K562 (cell line): ENCODE data around the gene TNFRSF18. TPM values are rescaled to one million over a fixed set of nuclear protein-coding genes. Genes with fewer than 3 reads are reported as not detected.

Source experiments
- ATAC-seq: fragments of 200-7000 bp; cut with Tn5 transposase; 3 replicates; pipeline ENCODE4 v1.9.1; 2020; ENCODE audit warnings: moderate library complexity
- BruUV-seq: library from RNA; stranded (reverse); fragments of 400-500 nt; replicated peaks from 2 replicates; lab custom pipeline; 2021; lab: Mats Ljungman, UMichigan
- CTCF ChIA-PET: fragments of 300-600 bp; formaldehyde crosslinking; extraction: SDS; loops from one replicate; lab custom pipeline; 2021; ENCODE audit warnings: low intra/inter-chr PET ratio; lab: Yijun Ruan, JAX
- POLR2A ChIA-PET: fragments of 300-600, 350-650 bp; sonication (Branson Sonifier 250); formaldehyde crosslinking; extraction: SDS; loops from one replicate; lab custom pipeline; 2021; ENCODE audit warnings: antibody characterized with exemption, inconsistent platforms; lab: Yijun Ruan, JAX
- DNase-seq, 4 experiments: peaks; one replicate each; pipeline versions ENCODE4 v3.0.0 to v3.0.0-alpha.2; 2011 to 2018; ENCODE audit warnings: low spot score in 3 of 4, mixed read lengths in 3 of 4; ENCODE audit errors: extremely low read depth in 1 of 4
- FAIRE-seq: peaks from 2 replicates; lab custom pipeline; 2011; peaks lifted over from hg19 to GRCh38; lab: Jason Lieb, UNC
- H2AFZ ChIP-seq: 2 replicates; pipeline ENCODE4 v1.6.0; 2011; ENCODE audit warnings: low read depth, low read length, control low read depth, inconsistent platforms
- H3K27ac ChIP-seq: fragments of 200-600 bp; 3 replicates; pipeline ENCODE4 v1.8.0; 2011; ENCODE audit warnings: low read depth, mild to moderate bottlenecking, control low read depth, inconsistent platforms, low read length, moderate library complexity, mixed read lengths; ENCODE audit errors: extremely low read depth
- H3K27me3 ChIP-seq, 2 experiments: fragments of 300-600 bp in 1 of 2; 2 replicates in 1 of 2; 3 replicates in 1 of 2; pipeline versions ENCODE4 v1.6.0 to v1.8.0; 2011; ENCODE audit warnings: inconsistent platforms in 2 of 2, low read length in 2 of 2, mild to moderate bottlenecking in 1 of 2, mixed read lengths in 1 of 2, moderate library complexity in 1 of 2; ENCODE audit not compliant: control insufficient read depth in 2 of 2, insufficient read depth in 2 of 2
- H3K36me3 ChIP-seq: fragments of 300-600 bp; 3 replicates; pipeline ENCODE4 v1.8.0; 2011; ENCODE audit warnings: mild to moderate bottlenecking, low read length, inconsistent platforms; ENCODE audit not compliant: control insufficient read depth, insufficient read depth
- H3K4me1 ChIP-seq, 2 experiments: fragments of 200-600 bp in 1 of 2; replicated peaks in 1 of 2; 2 replicates in 1 of 2; 3 replicates in 1 of 2; pipeline versions ENCODE4 v1.5.1 to v1.8.0; 2011; ENCODE audit warnings: inconsistent platforms in 2 of 2, low read length in 2 of 2, mild to moderate bottlenecking in 1 of 2, mixed read lengths in 1 of 2, moderate library complexity in 1 of 2; ENCODE audit not compliant: control insufficient read depth in 2 of 2, insufficient read depth in 2 of 2
- H3K4me2 ChIP-seq: 2 replicates; pipeline ENCODE4 v1.6.1; 2011; ENCODE audit warnings: low read length, control low read depth, inconsistent platforms, mixed read lengths; ENCODE audit not compliant: insufficient read depth
- H3K4me3 ChIP-seq: fragments of 200-600 bp; sonication (generic), shearing (Covaris generic); 2 replicates; pipeline ENCODE4 v1.5.1; 2016; ENCODE audit warnings: control low read depth, inconsistent platforms
- H3K79me2 ChIP-seq: fragments of 200-600 bp; 3 replicates; pipeline ENCODE4 v1.8.0; 2011; ENCODE audit warnings: low read length, inconsistent platforms; ENCODE audit not compliant: control insufficient read depth, insufficient read depth
- H3K9ac ChIP-seq, 2 experiments: 2 replicates each; pipeline versions ENCODE4 v1.6.0 to v1.6.1; 2011; ENCODE audit warnings: low read depth in 2 of 2, low read length in 2 of 2, control low read depth in 1 of 2, inconsistent platforms in 1 of 2, mild to moderate bottlenecking in 1 of 2, mixed read lengths in 1 of 2; ENCODE audit not compliant: insufficient read depth in 1 of 2
- H3K9me1 ChIP-seq: one replicate; pipeline ENCODE4 v1.6.0; 2011; ENCODE audit warnings: inconsistent platforms, mild to moderate bottlenecking, low read length, moderate library complexity; ENCODE audit not compliant: control insufficient read depth, insufficient read depth
- H3K9me3 ChIP-seq: replicated peaks from 2 replicates; pipeline ENCODE4 v1.5.1; 2011; ENCODE audit warnings: low read depth, low read length, inconsistent platforms; ENCODE audit not compliant: control insufficient read depth, insufficient read depth
- H4K20me1 ChIP-seq: replicated peaks from 2 replicates; pipeline ENCODE4 v1.6.1; 2011; ENCODE audit warnings: low read length, inconsistent platforms, mixed read lengths; ENCODE audit not compliant: control insufficient read depth, insufficient read depth
- GTF2E2 ChIP-seq: fragments of 200-800 bp; sonication (Bioruptor generic); IDR thresholded peaks from 2 replicates; pipeline ENCODE4 v1.6.1; 2016; ENCODE audit warnings: missing genetic modification characterization, missing compliant biosample characterization
- MTF1 ChIP-seq: fragments of 250-450 bp; sonication (Bioruptor Pico); IDR thresholded peaks from 2 replicates; pipeline ENCODE4 v1.9.0; 2021; ENCODE audit warnings: moderate library complexity, mild to moderate bottlenecking, inconsistent platforms, borderline replicate concordance
- NFIC ChIP-seq: fragments of 450-650 bp; IDR thresholded peaks from 2 replicates; pipeline ENCODE4 v1.6.1; 2017; ENCODE audit warnings: mild to moderate bottlenecking, inconsistent platforms
- NFIX ChIP-seq: fragments of 250-450 bp; sonication (Bioruptor Pico); IDR thresholded peaks from 2 replicates; pipeline ENCODE4 v1.4.0; 2020; ENCODE audit warnings: low read depth, mild to moderate bottlenecking, moderate library complexity
- ZNF408 ChIP-seq: fragments of 250-450 bp; sonication (Bioruptor Pico); IDR thresholded peaks from 2 replicates; pipeline ENCODE4 v1.4.0; 2020; ENCODE audit warnings: low read depth, mild to moderate bottlenecking, moderate library complexity
- ZNF707 ChIP-seq: fragments of 250-450 bp; sonication (Bioruptor Pico); conservative IDR thresholded peaks from 2 replicates; pipeline ENCODE4 v1.8.0; 2022; ENCODE audit warnings: inconsistent platforms, mild to moderate bottlenecking, moderate library complexity
- WGBS: fragments of 100-300 bp; shearing (Covaris generic); methylation state at CpG from one replicate; pipeline ENCODE4 v1.1.6; 2016; ENCODE audit warnings: low coverage, mixed read lengths; ENCODE audit not compliant: insufficient coverage; ENCODE audit errors: missing lambda C conversion rate; 5-methylcytosine and 5-hydroxymethylcytosine counted together
- in situ Hi-C: fragments of 300-500 bp; cut with MboI; formaldehyde crosslinking; loops from 4 replicates; pipeline ENCODE4 v1.15.0; 2018; ENCODE audit warnings: inconsistent platforms, mixed read lengths
- intact Hi-C: fragments of 100-400 bp; cut with micrococcal nuclease; formaldehyde crosslinking; loops from 2 replicates; pipeline ENCODE4 v1.14.2; 2022
- polyA plus RNA-seq, 8 experiments: library from polyadenylated mRNA; depleted of rRNA in 4 of 8; stranded (reverse) in 5 of 8; unstranded in 3 of 8; fragments of >200 nt; fragmentation: Nextera tagmentation in 2 of 8; fragmentation: Illumina TruSeq in 1 of 8; extraction: Ambion mirVana in 2 of 8; extraction: Trizol in 1 of 8; gene quantifications; 2 replicates each; pipeline versions ENCODE4 v1.2.1 to v1.2.3, GENCODE V29; 2011 to 2014; ENCODE audit warnings: inconsistent platforms in 1 of 8, missing spikeins in 1 of 8
- total RNA-seq, 7 experiments: library from RNA; depleted of rRNA in 6 of 7; stranded (reverse); fragments of >200 nt in 6 of 7; fragmentation: Illumina TruSeq in 2 of 7; extraction: Trizol in 2 of 7; gene quantifications; 2 replicates each; pipeline versions ENCODE4 v1.2.1 to v1.2.3, GENCODE V29; 2011 to 2021; ENCODE audit warnings: low replicate concordance in 1 of 7
- TF ChIP-seq, protein P1 (sequence below), 3 experiments: fragments of 200-800 bp in 1 of 3; fragments of 250-450 bp in 1 of 3; fragments of 450-650 bp in 1 of 3; sonication (Bioruptor Pico) in 1 of 3; sonication (Bioruptor generic) in 1 of 3; formaldehyde crosslinking in 1 of 3; IDR thresholded peaks; 2 replicates each; pipeline versions ENCODE4 v1.6.1 to v1.8.0; 2016 to 2022; ENCODE audit warnings: mild to moderate bottlenecking in 2 of 3, missing genetic modification characterization in 2 of 3, missing compliant biosample characterization in 1 of 3, moderate library complexity in 1 of 3
- TF ChIP-seq, protein P2 (sequence below): fragments of 250-450 bp; sonication (Bioruptor Pico); IDR thresholded peaks from 2 replicates; pipeline ENCODE4 v1.8.0; 2022; ENCODE audit warnings: inconsistent platforms, mild to moderate bottlenecking, moderate library complexity, borderline replicate concordance
- TF ChIP-seq, protein P3 (sequence below): sonication (generic); formaldehyde crosslinking; IDR thresholded peaks from 2 replicates; pipeline ENCODE4 v1.8.1; 2023; ENCODE audit warnings: mild to moderate bottlenecking, missing genetic modification reagents

Gene TNFRSF18
- total and polyA plus RNA-seq, 9 of the 15 experiments (the other 6 are each of a cell fraction or from before 2014, with no cell fraction given) = 0.24 to 0.27 TPM; not detected in 7

DNA sequence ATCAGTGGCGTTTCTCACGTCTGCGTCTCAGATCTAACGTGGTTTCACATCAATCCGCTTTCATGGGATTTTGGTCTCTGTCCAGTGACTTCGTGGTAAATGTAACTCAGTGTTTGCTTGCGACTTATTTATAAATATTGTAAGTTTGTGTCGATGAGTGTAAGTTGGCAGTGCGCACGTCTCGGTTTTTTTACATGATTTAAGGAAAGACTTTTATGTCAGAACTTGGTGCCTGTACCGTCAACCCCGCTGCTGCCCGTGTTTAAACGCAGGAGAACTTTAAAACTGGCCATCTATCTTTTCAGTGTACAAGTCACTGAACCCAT is 27.1 kb upstream of the TNFRSF18 start:
- peaks cover 61% of the 10 kb centered on the region for H3K79me2 ChIP-seq
- no TSS peak for BruUV-seq
- peak overlapping the region; percentile 49; the same call in 1 of the 2 replicates for H3K4me2 ChIP-seq
- FAIRE-seq (peak; percentile 69), DNase-seq (no peak), ATAC-seq (no peak)
- no peak overlapping the region for H3K27ac ChIP-seq
- H2AFZ ChIP-seq = no peak overlapping the region
- H4K20me1 ChIP-seq = no peaks in the 10 kb centered on the region
- no peaks in the 10 kb centered on the region for H3K9me1 ChIP-seq
- H3K4me3 ChIP-seq = no peak overlapping the region
- intact Hi-C loops = loop anchor here (5.0 kb wide), 1 partner anchor 111 kb away; no protein-coding TSS in a partner anchor
- no peaks in the 10 kb centered on the region for H3K27me3 ChIP-seq
- CTCF ChIA-PET = no interaction called here
- peaks cover 32% of the 10 kb centered on the region; the same call in 2 of the 3 replicates for H3K36me3 ChIP-seq
- POLR2A ChIA-PET = interaction anchor here (0.7 kb wide), 1 partner anchor 118 kb away, joined by 3 read pairs; the partner anchor contains the start of gene C1orf159
- H3K4me1 ChIP-seq = peaks cover 6 to 84% of the 10 kb centered on the region in 2 experiments; a peak in 4 of 5 replicates
- no peak for TF ChIP-seq NFIC
- peak; percentile 83; the same call in 1 of the 2 replicates for TF ChIP-seq ZNF408 (CRISPR knock-in tag)
- peak; percentile 76; the same call in 1 of the 2 replicates for TF ChIP-seq MTF1 (CRISPR knock-in tag)
- TF ChIP-seq NFIX = peak; percentile 41; the same call in 1 of the 2 replicates
- TF ChIP-seq, protein P1, sequence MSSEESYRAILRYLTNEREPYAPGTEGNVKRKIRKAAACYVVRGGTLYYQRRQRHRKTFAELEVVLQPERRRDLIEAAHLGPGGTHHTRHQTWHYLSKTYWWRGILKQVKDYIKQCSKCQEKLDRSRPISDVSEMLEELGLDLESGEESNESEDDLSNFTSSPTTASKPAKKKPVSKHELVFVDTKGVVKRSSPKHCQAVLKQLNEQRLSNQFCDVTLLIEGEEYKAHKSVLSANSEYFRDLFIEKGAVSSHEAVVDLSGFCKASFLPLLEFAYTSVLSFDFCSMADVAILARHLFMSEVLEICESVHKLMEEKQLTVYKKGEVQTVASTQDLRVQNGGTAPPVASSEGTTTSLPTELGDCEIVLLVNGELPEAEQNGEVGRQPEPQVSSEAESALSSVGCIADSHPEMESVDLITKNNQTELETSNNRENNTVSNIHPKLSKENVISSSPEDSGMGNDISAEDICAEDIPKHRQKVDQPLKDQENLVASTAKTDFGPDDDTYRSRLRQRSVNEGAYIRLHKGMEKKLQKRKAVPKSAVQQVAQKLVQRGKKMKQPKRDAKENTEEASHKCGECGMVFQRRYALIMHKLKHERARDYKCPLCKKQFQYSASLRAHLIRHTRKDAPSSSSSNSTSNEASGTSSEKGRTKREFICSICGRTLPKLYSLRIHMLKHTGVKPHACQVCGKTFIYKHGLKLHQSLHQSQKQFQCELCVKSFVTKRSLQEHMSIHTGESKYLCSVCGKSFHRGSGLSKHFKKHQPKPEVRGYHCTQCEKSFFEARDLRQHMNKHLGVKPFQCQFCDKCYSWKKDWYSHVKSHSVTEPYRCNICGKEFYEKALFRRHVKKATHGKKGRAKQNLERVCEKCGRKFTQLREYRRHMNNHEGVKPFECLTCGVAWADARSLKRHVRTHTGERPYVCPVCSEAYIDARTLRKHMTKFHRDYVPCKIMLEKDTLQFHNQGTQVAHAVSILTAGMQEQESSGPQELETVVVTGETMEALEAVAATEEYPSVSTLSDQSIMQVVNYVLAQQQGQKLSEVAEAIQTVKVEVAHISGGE (CRISPR knock-in tag; IDR thresholded peaks at IDR 0.05) = peak in 1 of 3 experiments; percentile 59; a peak in 1 of 6 replicates
- TF ChIP-seq GTF2E2 (tag) = no peak
- TF ChIP-seq, protein P2, sequence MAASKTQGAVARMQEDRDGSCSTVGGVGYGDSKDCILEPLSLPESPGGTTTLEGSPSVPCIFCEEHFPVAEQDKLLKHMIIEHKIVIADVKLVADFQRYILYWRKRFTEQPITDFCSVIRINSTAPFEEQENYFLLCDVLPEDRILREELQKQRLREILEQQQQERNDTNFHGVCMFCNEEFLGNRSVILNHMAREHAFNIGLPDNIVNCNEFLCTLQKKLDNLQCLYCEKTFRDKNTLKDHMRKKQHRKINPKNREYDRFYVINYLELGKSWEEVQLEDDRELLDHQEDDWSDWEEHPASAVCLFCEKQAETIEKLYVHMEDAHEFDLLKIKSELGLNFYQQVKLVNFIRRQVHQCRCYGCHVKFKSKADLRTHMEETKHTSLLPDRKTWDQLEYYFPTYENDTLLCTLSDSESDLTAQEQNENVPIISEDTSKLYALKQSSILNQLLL (CRISPR knock-in tag) = 0 out of 2 replicates have a peak, but pooled peaks have one; percentile 21
- TF ChIP-seq, protein P3, sequence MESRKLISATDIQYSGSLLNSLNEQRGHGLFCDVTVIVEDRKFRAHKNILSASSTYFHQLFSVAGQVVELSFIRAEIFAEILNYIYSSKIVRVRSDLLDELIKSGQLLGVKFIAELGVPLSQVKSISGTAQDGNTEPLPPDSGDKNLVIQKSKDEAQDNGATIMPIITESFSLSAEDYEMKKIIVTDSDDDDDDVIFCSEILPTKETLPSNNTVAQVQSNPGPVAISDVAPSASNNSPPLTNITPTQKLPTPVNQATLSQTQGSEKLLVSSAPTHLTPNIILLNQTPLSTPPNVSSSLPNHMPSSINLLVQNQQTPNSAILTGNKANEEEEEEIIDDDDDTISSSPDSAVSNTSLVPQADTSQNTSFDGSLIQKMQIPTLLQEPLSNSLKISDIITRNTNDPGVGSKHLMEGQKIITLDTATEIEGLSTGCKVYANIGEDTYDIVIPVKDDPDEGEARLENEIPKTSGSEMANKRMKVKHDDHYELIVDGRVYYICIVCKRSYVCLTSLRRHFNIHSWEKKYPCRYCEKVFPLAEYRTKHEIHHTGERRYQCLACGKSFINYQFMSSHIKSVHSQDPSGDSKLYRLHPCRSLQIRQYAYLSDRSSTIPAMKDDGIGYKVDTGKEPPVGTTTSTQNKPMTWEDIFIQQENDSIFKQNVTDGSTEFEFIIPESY (CRISPR knock-in tag) = 0 out of 2 replicates have a peak, but pooled peaks have one; percentile 14
- TF ChIP-seq ZNF707 = 0 out of 2 replicates have a peak, but pooled peaks have one; percentile 51
- H3K9ac ChIP-seq = no peak overlapping the region
- WGBS = 92% methylated on average over 15 of the region's 15 CpGs
- peaks cover 9% of the 10 kb centered on the region for H3K9me3 ChIP-seq
- in situ Hi-C loops = no loop called here
